ENCODE measurements around the gene SGPL1.

The SGPL1 gene

DNA sequence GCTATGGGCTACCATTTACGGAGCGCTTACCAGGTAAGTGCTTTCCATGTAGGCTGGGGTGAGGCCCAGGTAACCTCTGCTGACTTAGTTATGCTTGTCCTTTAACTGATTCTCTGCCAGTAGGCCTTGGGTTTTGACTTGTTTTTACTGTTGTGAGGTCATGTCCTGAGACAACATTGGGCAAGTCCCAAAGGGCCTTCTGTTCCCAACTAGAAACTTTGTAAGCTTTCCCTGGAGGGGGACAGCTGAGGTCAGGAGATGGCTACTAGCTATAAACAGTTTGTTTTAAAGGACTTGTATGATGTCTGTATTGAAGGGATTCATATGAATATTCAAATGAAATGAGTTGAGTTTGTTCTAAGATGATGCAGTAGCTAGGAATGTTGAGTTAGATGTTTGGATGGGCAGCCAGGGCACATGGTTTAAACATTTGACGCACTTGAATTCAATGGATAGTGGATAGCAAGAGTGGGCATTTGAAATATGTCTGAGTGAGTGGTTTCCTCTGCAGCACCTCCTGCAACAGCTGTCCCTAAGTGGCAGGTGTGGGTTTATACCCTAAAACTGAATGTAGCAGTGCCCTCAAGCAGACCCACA lies 10.0 kb upstream of the SGPL1 start:
- no peak overlapping the region for H3K4me3 ChIP-seq (ENCODE audit: low read depth, low read length)
- DNase-seq (ENCODE audit: low read depth): no peak
- TF ChIP-seq, protein P1, sequence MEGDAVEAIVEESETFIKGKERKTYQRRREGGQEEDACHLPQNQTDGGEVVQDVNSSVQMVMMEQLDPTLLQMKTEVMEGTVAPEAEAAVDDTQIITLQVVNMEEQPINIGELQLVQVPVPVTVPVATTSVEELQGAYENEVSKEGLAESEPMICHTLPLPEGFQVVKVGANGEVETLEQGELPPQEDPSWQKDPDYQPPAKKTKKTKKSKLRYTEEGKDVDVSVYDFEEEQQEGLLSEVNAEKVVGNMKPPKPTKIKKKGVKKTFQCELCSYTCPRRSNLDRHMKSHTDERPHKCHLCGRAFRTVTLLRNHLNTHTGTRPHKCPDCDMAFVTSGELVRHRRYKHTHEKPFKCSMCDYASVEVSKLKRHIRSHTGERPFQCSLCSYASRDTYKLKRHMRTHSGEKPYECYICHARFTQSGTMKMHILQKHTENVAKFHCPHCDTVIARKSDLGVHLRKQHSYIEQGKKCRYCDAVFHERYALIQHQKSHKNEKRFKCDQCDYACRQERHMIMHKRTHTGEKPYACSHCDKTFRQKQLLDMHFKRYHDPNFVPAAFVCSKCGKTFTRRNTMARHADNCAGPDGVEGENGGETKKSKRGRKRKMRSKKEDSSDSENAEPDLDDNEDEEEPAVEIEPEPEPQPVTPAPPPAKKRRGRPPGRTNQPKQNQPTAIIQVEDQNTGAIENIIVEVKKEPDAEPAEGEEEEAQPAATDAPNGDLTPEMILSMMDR (IDR thresholded peaks at IDR 0.05; ENCODE audit: low read depth, low read length, missing control alignments): no peak

- no peak overlapping the region for H3K4me3 ChIP-seq (ENCODE audit: low read depth, low read length)
- DNase-seq (ENCODE audit: low read depth): no peak
- TF ChIP-seq, protein P1 (IDR thresholded peaks at IDR 0.05; ENCODE audit: low read depth, low read length, missing control alignments): no peak
These were observed 8.9 kb upstream of the SGPL1 start for GRCh38 chr10:70806841-70807240.

- TF ChIP-seq, protein P1 (IDR thresholded peaks at IDR 0.05; ENCODE audit: low read depth, low read length, missing control alignments): no peak
- H3K4me3 ChIP-seq (ENCODE audit: low read depth, low read length): no peak overlapping the region
- no peak for DNase-seq (ENCODE audit: low read depth)
These were observed 8.2 kb upstream of the SGPL1 start for GRCh38 chr10:70807556-70807955.

DNA sequence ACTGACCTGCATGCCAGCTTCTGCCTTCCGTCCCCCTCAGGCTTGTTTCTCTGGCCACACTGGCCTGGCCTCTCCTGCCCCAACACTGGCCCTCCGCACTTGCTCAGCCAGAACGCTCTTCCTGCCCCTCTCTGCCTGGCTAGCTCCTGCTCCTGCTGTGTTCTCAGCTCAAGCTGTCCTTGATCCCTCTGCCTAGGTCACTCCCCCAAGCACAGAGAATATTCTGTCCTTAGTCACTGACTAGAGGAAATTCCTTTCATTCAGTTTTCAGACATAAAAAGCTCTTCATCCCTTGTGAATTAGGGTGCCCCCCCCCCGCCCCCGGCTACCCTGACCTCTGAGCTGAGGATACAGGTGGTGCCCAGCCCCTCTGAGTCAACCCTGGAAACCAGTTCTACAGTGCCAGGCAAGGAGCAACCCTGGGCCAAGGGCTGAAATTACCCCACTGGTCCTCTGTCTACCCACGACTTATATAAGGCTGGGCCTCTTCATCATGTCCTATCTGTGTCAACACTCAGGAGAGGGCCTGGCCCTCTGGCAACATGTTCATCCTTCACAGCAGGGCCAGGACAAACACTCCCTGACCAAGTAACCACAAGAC lies 6.6 kb upstream of the SGPL1 start:
- TF ChIP-seq, protein P1 (IDR thresholded peaks at IDR 0.05; ENCODE audit: low read depth, low read length, missing control alignments): no peak
- no peak overlapping the region for H3K4me3 ChIP-seq (ENCODE audit: low read depth, low read length)
- no peak for DNase-seq (ENCODE audit: low read depth)

GRCh38 chr10:70809726-70810125 lies 6.0 kb upstream of the SGPL1 start:
- TF ChIP-seq, protein P1 (IDR thresholded peaks at IDR 0.05; ENCODE audit: low read depth, low read length, missing control alignments): no peak
- DNase-seq (ENCODE audit: low read depth): no peak
- H3K4me3 ChIP-seq (ENCODE audit: low read depth, low read length): no peak overlapping the region

GRCh38 chr10:70810967-70811366 lies 4.8 kb upstream of the SGPL1 start:
- DNase-seq (ENCODE audit: low read depth): no peak
- TF ChIP-seq, protein P1 (IDR thresholded peaks at IDR 0.05; ENCODE audit: low read depth, low read length, missing control alignments): no peak
- H3K4me3 ChIP-seq (ENCODE audit: low read depth, low read length): no peak overlapping the region

DNA sequence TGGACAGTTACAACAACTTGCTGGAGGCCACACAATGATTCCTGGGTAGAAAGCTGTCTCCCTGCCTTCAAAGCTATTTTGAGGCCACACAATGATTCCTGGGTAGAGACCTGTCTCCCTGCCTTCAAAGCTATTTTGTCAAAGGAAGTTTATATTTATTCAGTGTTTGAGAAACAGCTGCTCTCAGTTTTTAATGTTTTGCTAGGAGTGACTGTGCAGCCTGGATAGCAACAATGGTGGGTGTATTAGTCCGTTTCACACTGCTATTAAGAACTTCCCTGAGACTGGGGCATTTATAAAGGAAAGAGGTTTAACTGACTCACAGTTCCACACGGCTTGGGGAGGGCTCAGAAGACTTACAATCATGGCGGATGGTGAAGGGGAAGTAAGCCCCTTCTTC lies 3.9 kb upstream of the SGPL1 start:
- DNase-seq (ENCODE audit: low read depth): no peak
- TF ChIP-seq, protein P1 (IDR thresholded peaks at IDR 0.05; ENCODE audit: low read depth, low read length, missing control alignments): no peak

More for the DNA sequence above, 3.9 kb upstream of the SGPL1 start:
- no peak overlapping the region for H3K4me3 ChIP-seq (ENCODE audit: low read depth, low read length)
